ENCODE data around the gene ITPKC.
"Not testable (repeated sequence)": the region's sequence is repeated elsewhere in the genome, so short reads cannot be mapped to it uniquely, and the experiment has no call there.

The ITPKC gene

GRCh38 chr19:40780582-40780981 lies 63.7 kb downstream of the ITPKC start:
- in situ Hi-C loops (cut with MboI; ENCODE audit: low sequenced_read_pairs), result no loop called here
- peaks cover 10% of the 10 kb centered on the region for H3K4me1 ChIP-seq
- H3K36me3 ChIP-seq (replicated peaks), result no peaks in the 10 kb centered on the region
- H3K27me3 ChIP-seq (ENCODE audit: low read depth), result no peaks in the 10 kb centered on the region
- DNase-seq (ENCODE audit: low spot score in 2 of 2), result no peak
- H3K9me3 ChIP-seq, result no peaks in the 10 kb centered on the region
- no peak overlapping the region for H3K4me3 ChIP-seq

DNA sequence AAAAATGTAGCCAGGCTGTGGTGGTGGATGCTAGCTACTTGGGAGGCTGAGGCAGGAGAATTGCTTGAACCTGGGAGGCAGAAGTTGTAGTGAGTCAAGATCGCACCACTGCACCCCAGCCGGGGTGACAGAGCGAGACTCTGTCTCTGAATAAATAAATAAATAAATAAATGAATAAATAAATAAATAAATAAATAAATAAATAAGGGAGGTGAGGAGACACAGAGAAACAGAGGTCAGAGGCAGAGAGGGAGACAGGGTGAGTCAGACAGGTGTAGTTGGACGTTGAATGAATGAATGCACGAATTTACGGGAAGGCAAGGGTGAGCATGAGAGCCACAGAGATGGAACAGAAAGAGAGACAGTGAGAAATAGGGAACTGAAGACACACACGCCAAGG lies 64.2 kb downstream of the ITPKC start:
- peaks cover 10% of the 10 kb centered on the region for H3K4me1 ChIP-seq
- DNase-seq (ENCODE audit: low spot score in 2 of 2), result no peak
- in situ Hi-C loops (cut with MboI; ENCODE audit: low sequenced_read_pairs), result no loop called here
- no peaks in the 10 kb centered on the region for H3K36me3 ChIP-seq (replicated peaks)
- no peak overlapping the region for H3K4me3 ChIP-seq
- no peaks in the 10 kb centered on the region for H3K9me3 ChIP-seq
- no peaks in the 10 kb centered on the region for H3K27me3 ChIP-seq (ENCODE audit: low read depth)

DNA sequence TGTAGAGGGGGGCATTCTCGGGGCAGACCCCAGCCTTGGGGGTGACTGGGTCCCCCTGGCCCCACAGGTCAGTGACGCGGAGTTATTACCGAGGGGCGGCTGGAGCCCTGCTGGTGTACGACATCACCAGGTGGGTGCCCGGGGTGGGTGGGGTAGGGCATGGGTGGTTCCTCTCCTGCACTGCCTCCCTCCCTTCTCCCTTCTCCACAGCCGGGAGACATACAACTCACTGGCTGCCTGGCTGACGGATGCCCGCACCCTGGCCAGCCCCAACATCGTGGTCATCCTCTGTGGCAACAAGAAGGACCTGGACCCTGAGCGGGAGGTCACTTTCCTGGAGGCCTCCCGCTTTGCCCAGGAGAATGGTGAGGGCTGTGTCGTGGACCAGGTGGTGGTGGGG lies 66.8 kb downstream of the ITPKC start:
- Histone ChIP-seq H3K27me3 (ENCODE audit: low read depth) (no peaks in the 10 kb centered on the region), H3K4me1 (peaks cover 5% of the 10 kb centered on the region), H3K4me3 (no peak overlapping the region), H3K9me3 (no peaks in the 10 kb centered on the region), H3K36me3 (replicated peaks) (no peaks in the 10 kb centered on the region)
- in situ Hi-C loops (cut with MboI; ENCODE audit: low sequenced_read_pairs), result no loop called here
- DNase-seq (ENCODE audit: low spot score in 2 of 2), result no peak

DNA sequence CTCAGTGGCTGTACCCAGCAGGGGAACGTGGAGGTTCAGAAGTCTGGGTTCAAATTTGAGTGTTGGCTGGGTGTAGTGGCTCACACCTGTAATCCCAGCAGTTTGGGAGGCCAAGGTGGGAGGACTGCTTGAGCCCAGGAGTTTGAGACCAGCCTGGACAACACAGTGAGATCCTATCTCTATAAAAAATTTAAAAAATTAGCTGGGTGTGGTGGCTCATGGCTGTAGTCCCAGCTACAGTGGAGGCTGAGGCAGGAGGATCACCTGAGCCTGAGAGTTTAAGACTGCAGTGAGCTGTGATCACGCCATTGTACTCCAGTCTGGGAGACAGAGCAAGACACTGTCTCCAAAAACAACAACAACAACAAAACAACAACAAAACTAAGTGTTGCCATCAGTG lies 67.2 kb downstream of the ITPKC start:
- H3K27me3 ChIP-seq (ENCODE audit: low read depth); DNase-seq (ENCODE audit: low spot score in 2 of 2); H3K9me3 ChIP-seq; H3K36me3 ChIP-seq (replicated peaks); H3K4me3 ChIP-seq; H3K4me1 ChIP-seq; in situ Hi-C loops (cut with MboI; ENCODE audit: low sequenced_read_pairs): not testable (repeated sequence)

- Histone ChIP-seq H3K4me3 (no peak overlapping the region), H3K9me3 (no peaks in the 10 kb centered on the region), H3K27me3 (ENCODE audit: low read depth) (no peaks in the 10 kb centered on the region), H3K36me3 (replicated peaks) (no peaks in the 10 kb centered on the region), H3K4me1 (no peaks in the 10 kb centered on the region)
- DNase-seq (ENCODE audit: low spot score in 2 of 2), result no peak
- in situ Hi-C loops (cut with MboI; ENCODE audit: low sequenced_read_pairs), result no loop called here
Measured at GRCh38 chr19:40785526-40785925, 68.6 kb downstream of the ITPKC start.

GRCh38 chr19:40786060-40787037 lies 69.4 kb downstream of the ITPKC start:
- no peaks in the 10 kb centered on the region for H3K4me1 ChIP-seq
- no peaks in the 10 kb centered on the region for H3K9me3 ChIP-seq
- no peaks in the 10 kb centered on the region for H3K27me3 ChIP-seq (ENCODE audit: low read depth)
- in situ Hi-C loops (cut with MboI; ENCODE audit: low sequenced_read_pairs), result no loop called here
- DNase-seq (ENCODE audit: low spot score in 2 of 2), result no peak
- no peak overlapping the region for H3K4me3 ChIP-seq
- no peaks in the 10 kb centered on the region for H3K36me3 ChIP-seq (replicated peaks)
